IMR-90 (cell line): ENCODE measurements around the gene TANGO6. TPM values are rescaled to one million over a fixed set of nuclear protein-coding genes. Genes with fewer than 3 reads are reported as not detected.

Experiments
- ATAC-seq: fragments of 200-7000 bp; cut with Tn5 transposase; 2 replicates; pipeline ENCODE4 v1.9.1; 2020; ENCODE audit warnings: low read depth, mild to moderate bottlenecking, moderate library complexity
- BruUV-seq: library from RNA; stranded (reverse); fragments of 400-500 nt; replicated peaks from 2 replicates; lab custom pipeline; 2021; lab: Mats Ljungman, UMichigan
- CTCF ChIA-PET: fragments of 300-600 bp; formaldehyde crosslinking; extraction: SDS; loops from one replicate; lab custom pipeline; 2021; ENCODE audit warnings: antibody characterized with exemption; lab: Yijun Ruan, JAX
- POLR2A ChIA-PET: fragments of 300-600 bp; sonication (Branson Sonifier 250); formaldehyde crosslinking; loops from one replicate; lab custom pipeline; 2022; ENCODE audit warnings: antibody characterized with exemption; ENCODE audit not compliant: unreplicated experiment; lab: Charles Lee
- DNase-seq: peaks from one replicate; pipeline ENCODE4 v3.0.0; 2013
- H2AFZ ChIP-seq: replicated peaks from 2 replicates; pipeline ENCODE3; 2013; ENCODE audit warnings: low read length, mild to moderate bottlenecking; ENCODE audit not compliant: poor library complexity
- H2AK5ac ChIP-seq: 2 replicates; pipeline ENCODE4 v1.6.1; 2013; ENCODE audit warnings: low read depth, low read length, inconsistent platforms
- H2AK9ac ChIP-seq: replicated peaks from 2 replicates; pipeline ENCODE3; 2013; ENCODE audit warnings: mild to moderate bottlenecking, low read depth, low read length, moderate library complexity; ENCODE audit not compliant: poor library complexity
- H2BK120ac ChIP-seq: 2 replicates; pipeline ENCODE4 v1.6.1; 2013; ENCODE audit warnings: low read depth, low read length, inconsistent platforms
- H2BK15ac ChIP-seq: 3 replicates; pipeline ENCODE4 v1.6.1; 2013; ENCODE audit warnings: low read depth, low read length, inconsistent platforms
- H2BK20ac ChIP-seq: 2 replicates; pipeline ENCODE4 v1.6.1; 2013; ENCODE audit warnings: low read depth, mild to moderate bottlenecking, inconsistent platforms, low read length, moderate library complexity
- H2BK5ac ChIP-seq: 2 replicates; pipeline ENCODE4 v1.6.1; 2013; ENCODE audit warnings: mild to moderate bottlenecking, low read depth, low read length, inconsistent platforms; ENCODE audit not compliant: poor library complexity, severe bottlenecking
- H3K14ac ChIP-seq: replicated peaks from 2 replicates; pipeline ENCODE4 v1.6.1; 2013; ENCODE audit warnings: low read depth, low read length, inconsistent platforms
- H3K18ac ChIP-seq: 2 replicates; pipeline ENCODE4 v1.6.1; 2013; ENCODE audit warnings: low read depth, low read length, control low read depth
- H3K23ac ChIP-seq: 2 replicates; pipeline ENCODE4 v1.6.1; 2013; ENCODE audit warnings: low read depth, low read length, inconsistent platforms
- H3K27ac ChIP-seq: 2 replicates; pipeline ENCODE4 v1.5.1; 2013; ENCODE audit warnings: mild to moderate bottlenecking, control low read depth, low read length; ENCODE audit not compliant: insufficient read depth
- H3K27me3 ChIP-seq: 2 replicates; pipeline ENCODE4 v1.6.1; 2013; ENCODE audit warnings: low read length; ENCODE audit not compliant: control insufficient read depth, insufficient read depth
- H3K36me3 ChIP-seq: 2 replicates; pipeline ENCODE4 v1.6.1; 2013; ENCODE audit warnings: low read length, mixed read lengths; ENCODE audit not compliant: control insufficient read depth, insufficient read depth
- H3K4ac ChIP-seq: 2 replicates; pipeline ENCODE4 v1.6.1; 2013; ENCODE audit warnings: low read depth, low read length, inconsistent platforms
- H3K4me1 ChIP-seq: 2 replicates; pipeline ENCODE4 v1.6.1; 2013; ENCODE audit warnings: low read length, mixed read lengths; ENCODE audit not compliant: control insufficient read depth, insufficient read depth
- H3K4me2 ChIP-seq: 2 replicates; pipeline ENCODE4 v1.6.1; 2013; ENCODE audit warnings: low read depth, mild to moderate bottlenecking, control low read depth, low read length, moderate library complexity
- H3K4me3 ChIP-seq: 2 replicates; pipeline ENCODE4 v1.5.1; 2013; ENCODE audit warnings: low read depth, mild to moderate bottlenecking, control low read depth, low read length, moderate library complexity; ENCODE audit not compliant: insufficient read depth
- H3K56ac ChIP-seq: 2 replicates; pipeline ENCODE4 v1.6.1; 2013; ENCODE audit warnings: low read length, inconsistent platforms; ENCODE audit not compliant: insufficient read depth; ENCODE audit errors: extremely low read depth
- H3K79me1 ChIP-seq, 2 experiments: 2 replicates each; pipeline ENCODE4 v1.6.1; 2013; ENCODE audit warnings: low read length in 2 of 2, inconsistent platforms in 1 of 2, low read depth in 1 of 2
- H3K9ac ChIP-seq: 2 replicates; pipeline ENCODE4 v1.6.1; 2013; ENCODE audit warnings: low read depth, low read length, control low read depth
- H3K9me1 ChIP-seq: 2 replicates; pipeline ENCODE4 v1.6.1; 2013; ENCODE audit warnings: low read length, inconsistent platforms; ENCODE audit not compliant: insufficient read depth
- H3K9me3 ChIP-seq: 2 replicates; pipeline ENCODE4 v1.6.1; 2013; ENCODE audit warnings: low read length; ENCODE audit not compliant: control insufficient read depth, insufficient read depth
- H4K20me1 ChIP-seq: 2 replicates; pipeline ENCODE4 v1.6.1; 2013; ENCODE audit warnings: low read length, inconsistent platforms; ENCODE audit not compliant: insufficient read depth
- H4K5ac ChIP-seq: 2 replicates; pipeline ENCODE4 v1.6.1; 2013; ENCODE audit warnings: mild to moderate bottlenecking, low read depth, low read length, control low read depth
- H4K8ac ChIP-seq, 2 experiments: 2 replicates each; pipeline ENCODE4 v1.6.1; 2013; ENCODE audit warnings: low read depth in 2 of 2, low read length in 2 of 2, control low read depth in 1 of 2, inconsistent platforms in 1 of 2
- H4K91ac ChIP-seq: 2 replicates; pipeline ENCODE4 v1.6.1; 2013; ENCODE audit warnings: low read depth, low read length, inconsistent platforms; ENCODE audit not compliant: insufficient read depth
- MAFK ChIP-seq: IDR thresholded peaks from 2 replicates; pipeline ENCODE4 v1.6.1; 2012; ENCODE audit warnings: low read depth, low read length, improper control_type of control experiment
- RCOR1 ChIP-seq: IDR thresholded peaks from 2 replicates; pipeline ENCODE4 v1.6.1; 2012; ENCODE audit warnings: mild to moderate bottlenecking, low read length, improper control_type of control experiment; ENCODE audit not compliant: insufficient replicate concordance
- WGBS, 2 experiments: methylation state at CpG; one replicate each; pipeline versions ENCODE4 v1.1.5 to v1.1.7; 2013; ENCODE audit warnings: missing lambda C conversion rate in 2 of 2; ENCODE audit not compliant: insufficient read length in 1 of 2; ENCODE audit errors: extremely low coverage in 2 of 2; 5-methylcytosine and 5-hydroxymethylcytosine counted together
- dilution Hi-C: fragments of 300-500 bp; cut with HindIII; formaldehyde crosslinking; loops from one replicate; pipeline ENCODE4 v1.14.3; 2018; ENCODE audit warnings: low sequenced_read_pairs; ENCODE audit not compliant: unreplicated experiment
- in situ Hi-C: fragments of 300-500 bp; cut with MboI; formaldehyde crosslinking; loops from 3 replicates; pipeline ENCODE4 v1.14.3; 2019; ENCODE audit warnings: low sequenced_read_pairs, inconsistent platforms, mixed read lengths
- intact Hi-C: fragments of 100-400 bp; cut with micrococcal nuclease; formaldehyde crosslinking; loops from 2 replicates; pipeline ENCODE4 v1.10.0; 2022
- polyA plus RNA-seq, 3 experiments: library from polyadenylated mRNA; depleted of rRNA; stranded (reverse); fragments of >200 nt; gene quantifications; 2 replicates each; pipeline ENCODE4 v1.2.3, GENCODE V29; 2012; ENCODE audit warnings: low replicate concordance in 1 of 3
- total RNA-seq: library from RNA; depleted of rRNA; stranded (reverse); fragments of >200 nt; gene quantifications from 2 replicates; pipeline ENCODE4 v1.2.3, GENCODE V29; 2012

Gene TANGO6
- total and polyA plus RNA-seq, 2 of the 4 experiments (the other 2 are of a cell fraction), result 6.7 to 22.4 TPM

DNA sequence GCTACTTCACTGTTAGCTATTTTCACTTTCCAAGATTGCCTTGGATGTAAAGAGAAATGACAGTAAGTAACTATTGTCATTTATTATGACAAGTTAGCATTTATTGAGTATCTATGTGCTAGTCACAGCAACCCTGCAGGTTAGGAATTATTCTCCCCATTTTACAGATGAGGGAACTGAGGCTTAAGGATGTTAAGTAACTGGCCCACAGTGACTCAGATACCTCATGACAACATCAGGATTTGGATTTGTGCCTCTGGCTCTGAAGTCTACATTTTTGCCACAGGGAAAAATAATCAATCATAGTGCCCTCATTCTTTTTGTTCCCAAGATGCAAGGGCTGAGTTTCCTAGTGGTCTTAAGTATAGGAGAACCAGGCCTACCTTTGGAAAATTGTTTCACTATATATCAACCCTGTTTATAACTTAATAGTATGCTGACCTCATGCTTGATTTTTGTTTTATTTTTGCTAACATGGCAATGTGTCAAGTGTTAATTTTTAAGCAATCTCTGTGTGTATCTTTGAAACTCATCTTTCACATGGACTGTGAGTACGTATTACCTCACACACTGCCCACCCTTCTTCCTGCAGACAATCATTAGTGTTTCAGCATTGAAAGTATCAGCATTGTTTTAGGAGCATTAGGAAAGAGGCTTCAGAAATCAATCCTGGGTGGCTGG lies 105.0 kb downstream of the TANGO6 start:
- Histone ChIP-seq H3K4me2 (no peak overlapping the region), H2AFZ (no peak overlapping the region), H2BK120ac (no peak overlapping the region), H3K4me1 (peaks cover 6% of the 10 kb centered on the region), H3K9ac (no peak overlapping the region), H3K9me1 (no peaks in the 10 kb centered on the region), H2BK15ac (no peak overlapping the region), H3K56ac (no peak overlapping the region), H3K27ac (no peak overlapping the region), H3K79me1 (no peaks in the 10 kb centered on the region), H4K8ac (no peak overlapping the region), H3K27me3 (no peaks in the 10 kb centered on the region), H3K36me3 (no peaks in the 10 kb centered on the region), H2BK20ac (no peak overlapping the region), H4K20me1 (peaks cover 3% of the 10 kb centered on the region; the same call in 1 of the 2 replicates), H2AK9ac (no peak overlapping the region), H2AK5ac (no peak overlapping the region), H4K5ac (no peak overlapping the region), H2BK5ac (no peak overlapping the region), H3K4ac (no peak overlapping the region), H3K9me3 (peaks cover 4% of the 10 kb centered on the region), H3K14ac (no peak overlapping the region), H3K23ac (no peak overlapping the region), H3K4me3 (no peak overlapping the region), H4K91ac (no peak overlapping the region), H3K18ac (no peak overlapping the region)
- no CpG with 5 or more reads among the region's 1 CpG for WGBS, 2 experiments
- in situ Hi-C loops (no loop called here), dilution Hi-C loops (no loop called here), intact Hi-C loops (no loop called here)
- ChIA-PET POLR2A (no interaction called here), CTCF (no interaction called here)
- DNase-seq (peak; percentile 37), ATAC-seq (peak; percentile 14; the same call in 1 of the 2 replicates)
- BruUV-seq, result no TSS peak
- TF ChIP-seq MAFK (no peak), RCOR1 (peak; percentile 60)
